Liver (tissue), 9 donors: ENCODE data around the gene LCMT2. TPM values are rescaled to one million over a fixed set of nuclear protein-coding genes. Genes with fewer than 3 reads are reported as not detected.
A peak's percentile ranks its signal among the peaks of the same experiment; 100 is the strongest.

Experiments
- DNase-seq: peaks from one replicate; pipeline ENCODE4 v3.0.0-alpha.2; 2017; ENCODE audit warnings: low spot score
- H3K27ac ChIP-seq, 2 donors: one replicate each; pipeline ENCODE4 v1.7.0; 2013; ENCODE audit warnings: inconsistent platforms in 2 of 2, low read length in 2 of 2, control low read depth in 1 of 2, low read depth in 1 of 2, mild to moderate bottlenecking in 1 of 2
- H3K27me3 ChIP-seq, 4 donors: one replicate each; pipeline versions ENCODE4 v1.6.1 to v1.7.0; 2013; ENCODE audit warnings: low read length in 3 of 4, inconsistent platforms in 1 of 4, mild to moderate bottlenecking in 1 of 4, moderate library complexity in 1 of 4; ENCODE audit not compliant: control insufficient read depth in 4 of 4, insufficient read depth in 4 of 4
- H3K36me3 ChIP-seq, 4 donors: one replicate each; pipeline versions ENCODE4 v1.6.1 to v1.7.0; 2013; ENCODE audit warnings: low read length in 3 of 4, mild to moderate bottlenecking in 3 of 4, low read depth in 1 of 4, moderate library complexity in 1 of 4; ENCODE audit not compliant: control insufficient read depth in 4 of 4, insufficient read depth in 3 of 4
- H3K4me1 ChIP-seq, 4 donors: one replicate each; pipeline versions ENCODE4 v1.6.1 to v1.7.0; 2013; ENCODE audit warnings: low read length in 3 of 4, mild to moderate bottlenecking in 3 of 4, moderate library complexity in 1 of 4; ENCODE audit not compliant: control insufficient read depth in 4 of 4, insufficient read depth in 4 of 4
- H3K4me3 ChIP-seq, 3 donors: one replicate each; pipeline versions ENCODE4 v1.6.1 to v1.7.0; 2013; ENCODE audit warnings: low read length in 3 of 3, control low read depth in 1 of 3, low read depth in 1 of 3, mild to moderate bottlenecking in 1 of 3
- H3K9ac ChIP-seq, 2 donors: one replicate each; pipeline ENCODE4 v1.7.0; 2013; ENCODE audit warnings: low read length in 2 of 2, mild to moderate bottlenecking in 2 of 2, moderate library complexity in 2 of 2, control low read depth in 1 of 2, low read depth in 1 of 2
- H3K9me3 ChIP-seq, 4 donors: one replicate each; pipeline versions ENCODE4 v1.6.1 to v1.7.0; 2013; ENCODE audit warnings: low read length in 3 of 4; ENCODE audit not compliant: control insufficient read depth in 4 of 4
- ATF3 ChIP-seq: IDR thresholded peaks from 2 replicates; pipeline ENCODE4 v1.6.1; 2016; ENCODE audit warnings: antibody characterized with exemption
- CTCF ChIP-seq: fragments of 150-350 bp; IDR thresholded peaks from 2 replicates; pipeline ENCODE4 v1.5.1; 2017; ENCODE audit warnings: improper control_type of control experiment, low read depth, low read length; ENCODE audit not compliant: missing input control
- EGR1 ChIP-seq, 2 donors: IDR thresholded peaks; 2 replicates each; pipeline ENCODE4 v1.6.1; 2016 to 2018; ENCODE audit warnings: antibody characterized with exemption in 2 of 2, low read depth in 2 of 2
- FOXA1 ChIP-seq: IDR thresholded peaks from 2 replicates; pipeline ENCODE4 v1.6.1; 2016; ENCODE audit warnings: antibody characterized with exemption
- FOXA2 ChIP-seq: IDR thresholded peaks from 2 replicates; pipeline ENCODE4 v1.6.1; 2016; ENCODE audit warnings: antibody characterized with exemption
- GABPA ChIP-seq, 2 donors: IDR thresholded peaks in 1 of 2; conservative IDR thresholded peaks in 1 of 2; 2 replicates each; pipeline ENCODE4 v1.6.1; 2016; ENCODE audit warnings: antibody characterized with exemption in 2 of 2, mild to moderate bottlenecking in 1 of 2, moderate library complexity in 1 of 2
- HNF4A ChIP-seq, 2 donors: conservative IDR thresholded peaks; 2 replicates each; pipeline ENCODE4 v1.6.1; 2016; ENCODE audit warnings: antibody characterized with exemption in 2 of 2, mild to moderate bottlenecking in 2 of 2
- HNF4G ChIP-seq: IDR thresholded peaks from 2 replicates; pipeline ENCODE4 v1.6.1; 2016; ENCODE audit warnings: antibody characterized with exemption
- JUND ChIP-seq, 2 donors: IDR thresholded peaks; 2 replicates each; pipeline ENCODE4 v1.6.1; 2016; ENCODE audit warnings: antibody characterized with exemption in 2 of 2
- MAX ChIP-seq: IDR thresholded peaks from 2 replicates; pipeline ENCODE4 v1.6.1; 2016; ENCODE audit warnings: antibody characterized with exemption
- NR2F2 ChIP-seq: IDR thresholded peaks from 2 replicates; pipeline ENCODE4 v1.6.1; 2016; ENCODE audit warnings: antibody characterized with exemption
- RAD21 ChIP-seq, 2 donors: IDR thresholded peaks; 2 replicates each; pipeline ENCODE4 v1.6.1; 2016; ENCODE audit warnings: antibody characterized with exemption in 2 of 2, mild to moderate bottlenecking in 2 of 2
- REST ChIP-seq: IDR thresholded peaks from 2 replicates; pipeline ENCODE4 v1.6.1; 2016; ENCODE audit warnings: antibody characterized with exemption, mild to moderate bottlenecking
- RXRA ChIP-seq, 2 donors: IDR thresholded peaks; 2 replicates each; pipeline ENCODE4 v1.6.1; 2017 to 2018; ENCODE audit warnings: antibody characterized with exemption in 2 of 2, mild to moderate bottlenecking in 1 of 2
- SP1 ChIP-seq: IDR thresholded peaks from 2 replicates; pipeline ENCODE4 v1.6.1; 2018; ENCODE audit warnings: antibody characterized with exemption, mild to moderate bottlenecking
- TAF1 ChIP-seq: conservative IDR thresholded peaks from 2 replicates; pipeline ENCODE4 v1.6.1; 2016; ENCODE audit warnings: antibody characterized with exemption, mild to moderate bottlenecking
- YY1 ChIP-seq: IDR thresholded peaks from 2 replicates; pipeline ENCODE4 v1.6.1; 2016; ENCODE audit warnings: antibody characterized with exemption, mild to moderate bottlenecking
- ZBTB33 ChIP-seq: IDR thresholded peaks from 2 replicates; pipeline ENCODE4 v1.6.1; 2016; ENCODE audit warnings: antibody characterized with exemption
- WGBS: extraction: QIAGEN DNeasy Blood & Tissue Kit; methylation state at CpG from one replicate; pipeline ENCODE4 v1.1.7; 2013; 5-methylcytosine and 5-hydroxymethylcytosine counted together
- polyA plus RNA-seq, 2 donors: library from polyadenylated mRNA; stranded (reverse) in 1 of 2; unstranded in 1 of 2; fragments of 200-250 nt in 1 of 2; fragments of >200 nt in 1 of 2; fragmentation: Nextera tagmentation in 1 of 2; extraction: Ambion mirVana in 1 of 2; gene quantifications; one replicate each; pipeline versions ENCODE4 v1.2.1 to v1.2.3, GENCODE V29; 2013 to 2015
- total RNA-seq, 2 donors: library from RNA; depleted of rRNA; stranded (reverse); fragments of >200 nt; gene quantifications; one replicate each; pipeline ENCODE4 v1.2.3, GENCODE V29; 2014
- donor health status: healthy.
- donor health status: healthy.
- donor health status: healthy.
- donor health status: healthy.
- donor health status: healthy.

The LCMT2 gene
- total and polyA plus RNA-seq, 4 donors, result 3.1 to 4.3 (median 3.9) TPM

GRCh38 chr15:43361313-43361903 lies 31.0 kb upstream of the LCMT2 start:
- peak overlapping the region in 2 of 3 donors; percentile 62 to 71 for H3K4me3 ChIP-seq
- WGBS, result 98% methylated on average over 7 of the region's 7 CpGs
- no peaks in the 10 kb centered on the region for H3K27me3 ChIP-seq
- H3K4me1 ChIP-seq, result no peaks in the 10 kb centered on the region
- DNase-seq, result no peak
- H3K27ac ChIP-seq, result no peak overlapping the region
- H3K36me3 ChIP-seq, result peaks cover 21 to 80% (median 71%) of the 10 kb centered on the region in 4 donors
- no peak for TF ChIP-seq FOXA2
- TF ChIP-seq HNF4G, result no peak
- TF ChIP-seq EGR1 (IDR thresholded peaks at IDR 0.05; ENCODE audit: low read depth in 2 of 2), result no peak
- no peak for TF ChIP-seq RXRA (IDR thresholded peaks at IDR 0.05)
- TF ChIP-seq JUND (IDR thresholded peaks at IDR 0.05), result no peak
- peaks cover 15 to 51% (median 33%) of the 10 kb centered on the region in 4 donors for H3K9me3 ChIP-seq
- no peak overlapping the region for H3K9ac ChIP-seq

- Histone ChIP-seq H3K27ac (no peak overlapping the region), H3K4me3 (peak overlapping the region in 2 of 3 donors; percentile 62 to 71), H3K4me1 (no peaks in the 10 kb centered on the region), H3K36me3 (peaks cover 21 to 74% (median 66%) of the 10 kb centered on the region in 4 donors), H3K9ac (no peak overlapping the region), H3K9me3 (peaks cover 15 to 47% (median 33%) of the 10 kb centered on the region in 4 donors), H3K27me3 (no peaks in the 10 kb centered on the region)
- DNase-seq, result no peak
- 97% methylated on average over 4 of the region's 4 CpGs for WGBS
- TF ChIP-seq RAD21 (IDR thresholded peaks at IDR 0.05) (no peak), CTCF (no peak), EGR1 (IDR thresholded peaks at IDR 0.05; ENCODE audit: low read depth in 2 of 2) (no peak), RXRA (IDR thresholded peaks at IDR 0.05) (no peak), ZBTB33 (no peak), TAF1 (no peak), MAX (no peak), JUND (IDR thresholded peaks at IDR 0.05) (no peak), NR2F2 (no peak), FOXA1 (no peak), FOXA2 (no peak), REST (no peak), YY1 (no peak), HNF4A (conservative IDR thresholded peaks at IDR 0.05) (no peak), SP1 (no peak), HNF4G (no peak), GABPA (IDR thresholded peaks at IDR 0.05 in 1 of 2, conservative IDR thresholded peaks at IDR 0.05 in 1 of 2) (no peak), ATF3 (no peak)
Observed at GRCh38 chr15:43360821-43361220, 30.4 kb upstream of the LCMT2 start.
